Omental fat pad (tissue), 4 donors: Measurements from ENCODE around the gene DPEP3. TPM values are rescaled to one million over a fixed set of nuclear protein-coding genes. Genes with fewer than 3 reads are reported as not detected.

Source experiments
- ATAC-seq: fragments of 150-250 bp; one replicate; pipeline ENCODE4 v1.9.1; 2016; ENCODE audit warnings: mild to moderate bottlenecking, moderate library complexity; ENCODE audit not compliant: low FRiP score
- DNase-seq: peaks from one replicate; pipeline ENCODE4 v3.0.0-alpha.2; 2019; ENCODE audit warnings: low spot score
- total RNA-seq, 4 donors: library from RNA; depleted of rRNA; stranded (reverse); fragments of >200 nt; gene quantifications; one replicate each; pipeline ENCODE4 v1.1.0, GENCODE V29; 2016
- TF ChIP-seq, protein P1 (sequence below), 3 donors: fragments of 450-650 bp; IDR thresholded peaks; one replicate each; pipeline ENCODE4 v1.5.1; 2016 to 2017; ENCODE audit warnings: antibody characterized with exemption in 3 of 3, mild to moderate bottlenecking in 3 of 3, moderate library complexity in 2 of 3

Gene DPEP3
- total RNA-seq, 4 donors from 2014 or later = 0.24 to 0.63 TPM; not detected in 2

DNA sequence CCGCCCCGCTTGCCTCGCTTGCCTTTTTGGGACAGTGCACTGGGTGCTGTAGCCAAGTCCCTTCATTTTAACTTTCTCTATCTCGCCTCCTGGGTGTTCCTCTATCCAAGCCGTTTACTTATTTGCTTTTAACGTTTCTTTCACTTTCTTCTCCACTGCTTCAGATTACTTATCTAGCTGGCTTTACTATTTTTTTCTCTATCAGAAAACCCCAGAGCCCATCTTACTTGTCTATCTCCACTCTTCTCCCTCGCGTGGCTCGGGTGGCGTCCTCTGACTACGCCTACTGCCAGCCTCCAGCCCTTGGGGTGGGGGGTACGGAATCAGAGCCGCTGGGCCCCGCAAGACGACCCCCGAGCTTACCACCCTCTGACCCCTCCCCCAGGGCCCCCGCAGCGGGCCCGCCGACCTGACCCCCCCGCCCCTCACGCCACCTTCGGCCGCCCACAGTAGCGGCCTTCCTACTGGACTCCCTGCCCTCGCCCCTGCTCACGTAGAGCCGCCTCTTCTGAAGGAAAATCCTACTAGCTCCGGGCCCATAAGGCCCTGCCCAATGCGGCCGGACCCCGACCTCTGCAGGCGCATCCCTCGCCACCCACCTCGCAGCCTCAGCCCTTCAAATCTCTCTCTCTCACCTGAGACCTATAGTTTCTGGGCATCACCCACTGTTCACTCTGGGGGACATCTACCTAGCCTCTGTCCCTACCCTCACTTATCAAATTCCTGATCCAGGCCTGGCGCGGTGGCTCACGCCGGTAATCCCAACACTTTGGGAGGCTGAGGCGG lies 10.9 kb downstream of the DPEP3 start:
- peak; percentile 19 for ATAC-seq
- DNase-seq = no peak
- TF ChIP-seq, protein P1, sequence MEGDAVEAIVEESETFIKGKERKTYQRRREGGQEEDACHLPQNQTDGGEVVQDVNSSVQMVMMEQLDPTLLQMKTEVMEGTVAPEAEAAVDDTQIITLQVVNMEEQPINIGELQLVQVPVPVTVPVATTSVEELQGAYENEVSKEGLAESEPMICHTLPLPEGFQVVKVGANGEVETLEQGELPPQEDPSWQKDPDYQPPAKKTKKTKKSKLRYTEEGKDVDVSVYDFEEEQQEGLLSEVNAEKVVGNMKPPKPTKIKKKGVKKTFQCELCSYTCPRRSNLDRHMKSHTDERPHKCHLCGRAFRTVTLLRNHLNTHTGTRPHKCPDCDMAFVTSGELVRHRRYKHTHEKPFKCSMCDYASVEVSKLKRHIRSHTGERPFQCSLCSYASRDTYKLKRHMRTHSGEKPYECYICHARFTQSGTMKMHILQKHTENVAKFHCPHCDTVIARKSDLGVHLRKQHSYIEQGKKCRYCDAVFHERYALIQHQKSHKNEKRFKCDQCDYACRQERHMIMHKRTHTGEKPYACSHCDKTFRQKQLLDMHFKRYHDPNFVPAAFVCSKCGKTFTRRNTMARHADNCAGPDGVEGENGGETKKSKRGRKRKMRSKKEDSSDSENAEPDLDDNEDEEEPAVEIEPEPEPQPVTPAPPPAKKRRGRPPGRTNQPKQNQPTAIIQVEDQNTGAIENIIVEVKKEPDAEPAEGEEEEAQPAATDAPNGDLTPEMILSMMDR (IDR thresholded peaks at IDR 0.05) = no peak

DNA sequence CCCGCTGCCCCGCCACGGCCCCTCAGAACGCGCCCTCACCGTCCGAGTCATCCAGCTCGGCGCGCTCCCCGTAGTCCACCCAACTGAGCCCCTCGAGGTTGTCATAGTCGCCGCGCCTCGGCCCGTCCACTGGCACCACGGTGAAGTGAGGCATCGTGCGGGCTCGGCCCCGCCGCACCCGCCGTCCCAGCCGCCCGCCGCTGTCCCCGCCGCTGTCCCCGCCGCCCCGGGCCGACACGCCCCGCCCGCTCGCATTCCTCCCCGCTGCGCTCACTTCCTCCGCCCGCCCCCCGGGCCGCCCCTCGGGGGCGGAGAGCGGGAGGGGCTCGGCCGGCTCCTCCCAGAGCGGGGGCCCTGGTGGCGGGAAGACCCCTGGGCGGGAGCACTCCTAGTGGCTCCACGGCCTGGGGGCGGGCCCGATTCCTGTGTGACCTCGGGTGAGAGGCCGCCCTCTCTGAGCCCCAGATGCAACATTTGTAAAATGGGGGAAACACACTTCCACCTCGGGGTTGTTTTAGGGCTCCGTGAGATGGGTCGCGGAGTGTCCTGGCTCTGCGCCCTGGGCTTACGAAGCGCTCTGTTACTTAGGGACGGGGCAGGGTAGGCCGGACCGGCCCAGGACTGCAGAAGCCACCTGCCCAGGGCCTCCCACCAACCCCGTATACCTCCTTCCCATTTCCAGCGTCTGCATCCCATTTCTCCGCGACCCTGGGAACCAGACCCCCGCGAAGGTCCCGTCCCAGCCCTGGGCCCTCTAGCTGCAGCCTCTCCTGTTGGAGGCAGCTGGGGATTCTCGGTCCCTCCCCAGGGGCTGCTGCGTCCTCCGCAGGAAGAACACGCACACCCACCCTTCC lies 11.7 kb downstream of the DPEP3 start, which contains the start of gene SLC12A4:
Gene SLC12A4, minus strand, starts transcription at position 238 of the 854 bp plus-strand sequence. Its CDS starts 84 bp downstream, at position 154.
- DNase-seq = peak; percentile 54
- ATAC-seq = peak; percentile 94
- TF ChIP-seq, protein P1 (IDR thresholded peaks at IDR 0.05) = no peak

DNA sequence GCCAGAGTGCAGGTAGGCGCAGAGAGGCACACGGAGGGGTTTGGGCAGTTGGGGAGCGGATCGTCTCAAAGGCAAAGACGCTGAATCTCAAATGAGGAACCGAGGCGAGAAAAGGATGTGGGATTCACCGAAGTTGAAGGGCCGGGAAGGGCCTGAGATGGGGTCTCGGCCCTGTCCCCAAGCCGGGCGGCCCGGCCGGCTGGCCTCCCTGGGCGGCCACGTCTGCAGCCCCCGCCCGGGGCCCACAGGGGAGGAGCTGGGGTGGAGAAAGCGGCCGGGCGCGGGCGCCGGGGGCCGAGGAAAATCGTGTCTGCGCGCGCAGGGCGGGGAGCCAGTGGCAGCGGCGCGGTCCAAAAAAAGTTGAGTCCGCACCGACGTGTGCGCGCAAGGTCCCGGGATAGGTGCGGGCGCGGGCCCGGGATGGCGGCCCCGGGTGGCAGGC lies 12.3 kb downstream of the DPEP3 start:
- DNase-seq = no peak
- ATAC-seq = peak; percentile 16
- TF ChIP-seq, protein P1 (IDR thresholded peaks at IDR 0.05) = no peak

GRCh38 chr16:67967183-67967957 lies 12.9 kb downstream of the DPEP3 start:
- TF ChIP-seq, protein P1 (IDR thresholded peaks at IDR 0.05) = no peak
- ATAC-seq = no peak
- no peak for DNase-seq

DNA sequence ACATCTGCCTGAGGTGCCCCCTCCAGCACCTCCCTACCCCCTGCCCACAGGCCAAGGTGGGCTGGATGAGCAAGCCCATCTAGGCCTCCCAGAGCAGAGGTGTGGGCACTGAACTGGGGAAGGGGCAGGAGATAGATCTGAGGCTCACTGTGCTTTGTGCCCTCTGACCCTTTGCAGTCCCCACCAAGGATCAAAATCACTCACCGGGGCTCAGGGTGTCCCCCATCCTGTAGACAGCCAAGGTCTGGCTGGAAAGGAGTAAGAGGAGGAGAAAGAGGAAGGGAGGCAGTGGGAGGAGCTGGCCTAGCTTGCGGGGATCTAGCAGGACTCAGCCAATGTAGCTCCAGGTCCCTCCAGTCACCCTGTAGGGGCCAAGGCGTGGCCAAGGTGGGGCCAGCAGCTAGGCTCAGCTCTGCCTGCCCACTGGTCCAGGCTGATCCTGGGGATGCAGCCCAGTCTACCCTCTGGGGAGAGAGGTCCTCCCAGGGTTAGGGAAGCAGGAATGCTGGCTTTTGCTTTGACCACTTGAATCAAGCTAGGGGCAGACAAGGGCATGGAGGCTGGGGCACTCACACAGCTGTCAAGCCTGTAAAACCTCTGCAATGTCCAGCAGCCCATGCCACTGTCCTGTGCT lies 13.6 kb downstream of the DPEP3 start:
- DNase-seq (no peak), ATAC-seq (no peak)
- TF ChIP-seq, protein P1 (IDR thresholded peaks at IDR 0.05) = no peak
